GM12872 (cell line): ENCODE data around the gene CRYZL1.

Experiments
- TF ChIP-seq, protein P1 (sequence below): IDR thresholded peaks from 3 replicates; pipeline ENCODE4 v1.5.1; 2011; ENCODE audit warnings: low read depth, mild to moderate bottlenecking, low read length, moderate library complexity; ENCODE audit not compliant: insufficient read depth

The CRYZL1 gene

DNA sequence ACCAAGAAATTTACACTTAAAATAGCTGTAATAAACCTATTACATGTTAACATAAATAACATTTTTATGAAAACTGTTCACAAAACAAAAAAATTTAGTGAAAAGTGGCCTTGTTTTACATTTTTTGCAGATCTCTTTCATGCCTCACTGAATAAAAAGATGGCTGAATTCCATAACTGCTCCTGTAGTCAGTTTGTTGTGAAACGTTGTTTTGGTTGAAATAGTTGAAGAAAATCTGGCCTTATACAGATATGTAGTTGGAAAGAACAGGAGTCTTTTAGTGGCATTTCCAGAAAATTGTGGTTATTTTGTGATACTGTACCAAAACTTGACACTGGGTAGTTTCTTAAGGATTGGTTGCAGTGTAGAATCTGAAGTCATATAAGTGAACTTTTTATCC, 18.9 kb upstream of the CRYZL1 start:
- TF ChIP-seq, protein P1, sequence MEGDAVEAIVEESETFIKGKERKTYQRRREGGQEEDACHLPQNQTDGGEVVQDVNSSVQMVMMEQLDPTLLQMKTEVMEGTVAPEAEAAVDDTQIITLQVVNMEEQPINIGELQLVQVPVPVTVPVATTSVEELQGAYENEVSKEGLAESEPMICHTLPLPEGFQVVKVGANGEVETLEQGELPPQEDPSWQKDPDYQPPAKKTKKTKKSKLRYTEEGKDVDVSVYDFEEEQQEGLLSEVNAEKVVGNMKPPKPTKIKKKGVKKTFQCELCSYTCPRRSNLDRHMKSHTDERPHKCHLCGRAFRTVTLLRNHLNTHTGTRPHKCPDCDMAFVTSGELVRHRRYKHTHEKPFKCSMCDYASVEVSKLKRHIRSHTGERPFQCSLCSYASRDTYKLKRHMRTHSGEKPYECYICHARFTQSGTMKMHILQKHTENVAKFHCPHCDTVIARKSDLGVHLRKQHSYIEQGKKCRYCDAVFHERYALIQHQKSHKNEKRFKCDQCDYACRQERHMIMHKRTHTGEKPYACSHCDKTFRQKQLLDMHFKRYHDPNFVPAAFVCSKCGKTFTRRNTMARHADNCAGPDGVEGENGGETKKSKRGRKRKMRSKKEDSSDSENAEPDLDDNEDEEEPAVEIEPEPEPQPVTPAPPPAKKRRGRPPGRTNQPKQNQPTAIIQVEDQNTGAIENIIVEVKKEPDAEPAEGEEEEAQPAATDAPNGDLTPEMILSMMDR: no peak

DNA sequence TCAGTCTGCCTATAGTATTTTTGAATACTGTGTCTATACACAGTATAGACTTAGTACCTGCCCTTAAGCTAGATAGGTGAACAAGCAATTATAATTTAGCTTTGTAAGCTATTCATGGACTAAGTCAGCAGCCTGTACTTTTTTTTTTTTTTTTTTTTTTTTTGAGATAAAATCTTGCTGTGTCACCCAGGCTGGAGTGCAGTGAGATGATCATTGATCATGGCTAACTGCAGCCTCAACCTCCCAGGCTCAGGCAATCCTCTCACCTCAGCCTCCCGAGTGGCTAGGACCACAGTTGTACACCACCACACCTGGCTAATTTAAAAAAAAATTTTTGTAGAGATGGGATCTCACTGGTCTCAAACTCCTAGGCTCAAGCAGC, 18.0 kb upstream of the CRYZL1 start:
- TF ChIP-seq, protein P1: no peak

DNA sequence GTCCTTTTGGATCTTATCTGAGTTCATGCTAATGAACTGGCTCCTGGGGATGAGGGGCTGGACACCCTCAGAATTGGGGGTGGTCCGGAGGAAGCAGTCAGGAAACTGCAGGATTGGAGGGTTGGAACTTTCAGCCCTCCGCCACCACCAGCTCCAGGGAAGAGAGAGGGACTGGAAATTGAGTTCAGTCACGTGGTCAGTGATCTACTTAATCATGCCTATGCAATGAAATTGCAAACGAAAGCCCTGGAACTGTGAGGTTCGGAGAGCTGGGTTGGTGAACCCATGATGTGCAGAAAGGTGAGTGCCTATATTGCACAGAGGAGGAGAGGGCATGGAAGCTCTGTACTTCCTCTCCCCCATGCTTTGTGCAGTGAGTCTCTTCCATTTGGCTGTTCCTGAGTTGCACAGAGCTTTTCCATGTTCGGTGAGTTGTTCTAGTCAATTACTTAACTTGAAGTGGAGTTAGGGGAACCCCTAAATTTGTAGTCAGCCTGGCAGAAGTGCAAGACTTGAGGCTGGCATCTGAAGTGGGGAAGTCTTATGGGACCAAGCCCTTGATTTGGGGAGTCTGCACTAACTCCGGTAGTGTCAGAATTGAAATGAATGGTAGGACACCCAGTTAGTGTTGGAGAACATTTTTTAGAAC, 17.5 kb upstream of the CRYZL1 start:
- TF ChIP-seq, protein P1: no peak

DNA sequence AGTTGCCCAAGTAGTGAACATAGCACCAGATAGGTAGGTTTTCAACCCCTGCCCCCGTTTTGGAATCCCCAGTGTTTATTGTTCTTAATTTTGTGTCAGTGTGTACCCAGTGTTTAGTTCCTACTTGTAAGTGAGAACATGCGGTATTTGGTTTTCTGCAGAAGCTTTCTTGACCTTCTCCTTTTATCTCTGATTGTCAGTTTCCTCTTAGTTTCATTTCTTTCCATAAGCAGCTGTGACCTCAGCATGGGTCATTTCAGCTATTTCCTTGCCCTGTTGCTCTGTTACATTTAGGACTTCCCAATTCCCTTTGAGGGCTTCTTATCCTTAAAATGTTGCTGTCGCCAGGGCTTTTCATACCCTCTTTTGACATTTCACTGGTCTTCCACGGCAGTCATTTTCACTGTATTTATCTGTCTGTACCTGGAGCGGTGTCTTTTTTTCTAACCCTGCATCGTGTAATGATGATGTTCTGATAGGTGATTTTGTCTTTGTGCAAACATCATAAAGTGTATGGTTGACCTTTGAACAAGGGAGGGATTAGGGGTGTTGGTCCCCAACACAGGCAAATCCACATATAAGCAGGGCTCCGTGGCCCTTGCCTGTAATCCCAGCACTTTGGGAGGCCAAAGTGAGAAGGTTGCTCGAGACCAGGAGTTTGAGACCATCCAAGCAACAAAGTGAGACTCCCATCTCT, 15.7 kb upstream of the CRYZL1 start:
- TF ChIP-seq, protein P1: no peak

DNA sequence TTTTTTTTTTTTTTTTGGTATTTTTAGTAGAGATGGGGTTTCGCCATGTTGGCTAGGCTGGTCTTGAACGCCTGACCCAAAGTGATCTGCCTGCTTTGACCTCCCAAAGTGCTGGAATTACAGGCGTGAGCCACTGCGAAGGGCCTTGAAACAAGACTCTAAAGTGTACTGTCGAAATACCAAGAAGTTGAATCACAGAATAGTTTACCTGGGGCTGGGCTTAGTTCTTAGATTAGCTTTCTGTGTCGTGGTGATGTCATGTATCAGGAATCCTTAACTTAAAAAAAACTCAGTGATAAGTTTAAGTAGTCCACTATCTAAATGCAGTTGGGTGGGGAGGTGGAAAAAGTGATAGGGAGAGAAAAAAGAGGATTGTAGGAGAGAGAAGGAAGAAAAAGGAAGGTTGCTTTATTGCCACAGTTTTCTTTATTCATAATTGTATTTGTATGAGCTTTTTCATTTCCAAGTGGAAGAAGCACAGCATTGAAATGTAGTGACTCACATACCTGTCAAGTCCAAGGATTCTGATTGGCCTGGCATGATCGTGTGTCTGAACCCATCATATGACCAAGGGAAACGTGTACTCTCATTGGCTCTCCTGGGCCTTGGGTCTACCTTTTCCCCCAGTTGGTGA, 14.2 kb upstream of the CRYZL1 start:
- TF ChIP-seq, protein P1: no peak

DNA sequence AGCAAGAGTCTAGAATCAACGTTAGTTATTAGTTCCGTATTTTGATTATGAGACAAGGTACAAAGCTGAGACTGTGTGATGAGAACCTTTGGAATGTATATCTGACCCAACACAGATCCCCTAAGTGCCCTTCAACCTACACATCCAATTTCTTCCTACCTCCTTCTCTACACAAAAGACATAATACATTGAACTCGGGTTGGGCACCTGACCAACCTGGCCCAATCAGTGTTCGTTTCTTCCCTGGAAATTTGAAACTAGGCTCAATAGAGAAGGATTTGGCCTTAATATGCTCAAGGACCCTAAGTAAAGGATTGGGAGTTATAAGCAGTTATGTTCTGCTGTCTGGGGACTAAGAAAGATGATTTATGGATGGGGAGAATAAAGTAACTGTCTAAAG, 12.9 kb upstream of the CRYZL1 start:
- TF ChIP-seq, protein P1: no peak

DNA sequence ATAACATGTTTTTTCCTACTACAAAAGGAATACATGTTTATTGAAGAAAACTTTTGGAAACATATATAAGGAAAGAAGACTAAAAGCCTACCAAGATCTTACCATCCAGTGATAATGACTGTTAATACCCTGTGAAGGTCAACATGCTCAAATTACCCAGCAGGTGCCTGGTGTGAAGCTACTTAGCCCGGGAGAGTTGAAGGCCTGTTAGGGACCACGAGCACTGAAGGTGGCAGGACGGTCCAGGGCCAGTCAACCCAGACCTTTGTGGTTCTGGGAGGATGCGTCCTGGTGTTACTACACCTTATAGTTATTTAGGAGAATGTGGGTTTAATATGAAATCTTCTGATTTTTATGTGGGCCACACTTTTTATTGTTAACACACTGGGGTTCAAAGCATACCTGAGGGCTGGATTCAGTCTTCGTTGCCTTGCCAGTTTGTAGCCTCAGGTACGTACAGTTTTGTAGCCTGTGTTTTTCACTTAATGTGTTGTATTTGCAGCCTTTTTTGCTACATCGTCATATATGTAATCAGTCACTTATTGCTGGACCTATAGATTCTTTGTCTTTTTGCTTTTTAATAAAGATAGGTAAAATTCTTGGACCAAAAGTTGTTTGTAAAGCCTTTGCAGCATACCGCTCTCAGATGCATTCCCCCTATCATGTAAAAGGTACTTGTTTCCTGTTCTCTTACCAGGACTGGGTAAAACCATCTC, 10.6 kb upstream of the CRYZL1 start:
- TF ChIP-seq, protein P1: no peak
